8988T (cell line): ENCODE data around the gene LORICRIN.
"Not testable (repeated sequence)": the region's sequence is repeated elsewhere in the genome, so short reads cannot be mapped to it uniquely, and the experiment has no call there.

Experiments
- DNase-seq: peaks from one replicate; pipeline ENCODE4 v3.0.0; 2011

Gene LORICRIN

GRCh38 chr1:153259387-153259786, at the start of gene LORICRIN:
Gene LORICRIN (plus strand): TSS chr1:153259687. CDS start chr1:153260950, 1,263 bp downstream.
- no peak for DNase-seq

- no peak for DNase-seq
Measured at GRCh38 chr1:153210206-153210605, 49.3 kb upstream of the LORICRIN start.

GRCh38 chr1:153212201-153212600, 47.3 kb upstream of the LORICRIN start:
- no peak for DNase-seq

GRCh38 chr1:153213519-153213918, 46.0 kb upstream of the LORICRIN start:
- DNase-seq = no peak

GRCh38 chr1:153217212-153217611, 42.3 kb upstream of the LORICRIN start, which contains the start of gene PRR9:
Gene PRR9 (plus strand): TSS chr1:153217584. CDS start chr1:153218145, 561 bp downstream.
- DNase-seq = no peak

- no peak for DNase-seq
Measured at GRCh38 chr1:153217744-153218416, 41.6 kb upstream of the LORICRIN start.

- no peak for DNase-seq
Measured at GRCh38 chr1:153220606-153221303, 38.7 kb upstream of the LORICRIN start.

GRCh38 chr1:153223040-153223891, 36.2 kb upstream of the LORICRIN start:
- not testable (repeated sequence) for DNase-seq

GRCh38 chr1:153227810-153228209, 31.7 kb upstream of the LORICRIN start:
- no peak for DNase-seq

GRCh38 chr1:153228491-153228890, 31.0 kb upstream of the LORICRIN start:
- DNase-seq = no peak

- DNase-seq = not testable (repeated sequence)
Measured at GRCh38 chr1:153229076-153229829, 30.2 kb upstream of the LORICRIN start.

GRCh38 chr1:153231363-153231762, 28.1 kb upstream of the LORICRIN start:
- DNase-seq = no peak

GRCh38 chr1:153231785-153232184, 27.7 kb upstream of the LORICRIN start:
- DNase-seq = no peak

- DNase-seq = no peak
Measured at GRCh38 chr1:153232553-153232952, 26.9 kb upstream of the LORICRIN start.

- no peak for DNase-seq
Measured at GRCh38 chr1:153233448-153233847, 26.0 kb upstream of the LORICRIN start.

GRCh38 chr1:153238527-153238926, 21.0 kb upstream of the LORICRIN start:
- no peak for DNase-seq

GRCh38 chr1:153242160-153242559, 17.3 kb upstream of the LORICRIN start:
- DNase-seq = no peak

- no peak for DNase-seq
Measured at GRCh38 chr1:153245466-153245865, 14.0 kb upstream of the LORICRIN start.

- no peak for DNase-seq
Measured at GRCh38 chr1:153246018-153246417, 13.5 kb upstream of the LORICRIN start.

- no peak for DNase-seq
Measured at GRCh38 chr1:153246825-153247224, 12.7 kb upstream of the LORICRIN start.

GRCh38 chr1:153248176-153248879, 11.2 kb upstream of the LORICRIN start:
- no peak for DNase-seq

- no peak for DNase-seq
Measured at GRCh38 chr1:153250166-153250565, 9.3 kb upstream of the LORICRIN start.
